Neural crest cell (in vitro differentiated cells): Measurements from ENCODE around the gene IRF2BPL. TPM values are rescaled to one million over a fixed set of nuclear protein-coding genes. Genes with fewer than 3 reads are reported as not detected.

Experiments used
- DNase-seq: peaks from one replicate; pipeline ENCODE4 v3.0.0; 2021; ENCODE audit warnings: low read depth, mixed read lengths, low spot score
- H3K27ac Mint-ChIP-seq: one replicate; pipeline ENCODE4 v1.8.0; 2021; ENCODE audit warnings: mild to moderate bottlenecking, mixed read lengths; ENCODE audit not compliant: unreplicated experiment
- H3K27me3 Mint-ChIP-seq: 2 replicates; pipeline ENCODE4 v1.8.0; 2021; ENCODE audit warnings: low read depth, mild to moderate bottlenecking, mixed read lengths
- H3K36me3 Mint-ChIP-seq: 2 replicates; pipeline ENCODE4 v1.8.0; 2021; ENCODE audit warnings: low read depth, mild to moderate bottlenecking, mixed read lengths
- H3K4me1 Mint-ChIP-seq: 2 replicates; pipeline ENCODE4 v1.8.0; 2021; ENCODE audit warnings: mixed read lengths
- H3K4me3 Mint-ChIP-seq: one replicate; pipeline ENCODE4 v1.8.0; 2021; ENCODE audit warnings: mild to moderate bottlenecking, mixed read lengths
- H3K9me3 Mint-ChIP-seq: 2 replicates; pipeline ENCODE4 v1.8.0; 2021; ENCODE audit warnings: mixed read lengths
- total RNA-seq: library from RNA; stranded (reverse); gene quantifications from 2 replicates; pipeline ENCODE4 v1.2.1, GENCODE V29; 2021
- TF ChIP-seq, protein P1 (sequence below): fragments of 200-600 bp; sonication (generic); conservative IDR thresholded peaks from 2 replicates; pipeline ENCODE4 v1.5.0; 2021; ENCODE audit warnings: antibody characterized with exemption, mild to moderate bottlenecking

Gene IRF2BPL
- total RNA-seq, 1 donor from 2014 or later = 43.6 TPM

DNA sequence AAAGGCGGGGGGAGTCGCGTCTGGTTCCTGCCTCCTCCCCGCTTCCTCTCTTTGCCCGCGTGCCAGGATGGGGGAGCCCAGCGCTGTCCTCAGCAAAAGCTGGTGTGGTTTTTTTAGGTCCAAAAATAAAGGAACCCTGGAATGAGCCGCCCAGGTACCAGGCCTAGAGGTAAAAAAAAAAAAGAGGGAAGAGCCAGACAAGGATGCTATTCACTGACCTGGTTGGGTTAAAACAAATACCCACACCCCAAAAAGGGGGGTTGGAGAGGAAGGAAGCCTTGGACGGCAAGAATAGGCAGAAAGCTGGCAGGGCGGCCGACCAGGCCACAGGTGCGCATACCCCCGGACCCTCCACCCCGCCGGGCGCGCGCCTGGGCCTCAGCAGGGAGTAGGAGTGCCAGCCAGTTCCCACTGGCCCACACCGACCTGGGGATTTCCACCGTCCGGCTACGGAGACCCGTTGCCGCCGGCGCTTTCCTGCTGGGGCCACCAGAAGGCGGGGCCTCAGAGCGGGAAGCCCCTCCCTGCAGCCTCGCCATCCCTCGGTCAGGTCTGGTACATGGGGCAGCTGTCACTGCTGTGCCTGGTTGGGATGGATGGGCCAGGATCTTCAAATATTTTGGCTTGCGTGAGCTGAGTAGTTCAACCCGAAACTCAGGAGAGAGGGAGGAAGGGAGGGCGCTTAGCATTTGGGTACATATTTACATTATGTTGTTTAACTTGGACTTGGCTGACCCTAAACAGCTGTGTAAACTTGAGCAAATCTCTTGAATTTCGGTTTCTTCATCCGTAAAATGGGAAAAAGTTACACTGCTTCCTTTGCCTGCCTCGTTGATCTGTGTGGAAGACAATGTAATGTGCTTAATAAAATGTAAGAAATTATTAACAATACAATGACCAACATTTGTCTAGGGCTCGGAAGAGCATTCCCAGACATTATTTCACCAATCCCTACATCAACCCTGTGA lies 5.4 kb upstream of the IRF2BPL start:
- H3K27ac Mint-ChIP-seq = peak overlapping the region; percentile 89
- H3K27me3 Mint-ChIP-seq = no peaks in the 10 kb centered on the region
- peak overlapping the region; percentile 89 for H3K4me3 Mint-ChIP-seq
- peaks cover 80% of the 10 kb centered on the region for H3K4me1 Mint-ChIP-seq
- TF ChIP-seq, protein P1, sequence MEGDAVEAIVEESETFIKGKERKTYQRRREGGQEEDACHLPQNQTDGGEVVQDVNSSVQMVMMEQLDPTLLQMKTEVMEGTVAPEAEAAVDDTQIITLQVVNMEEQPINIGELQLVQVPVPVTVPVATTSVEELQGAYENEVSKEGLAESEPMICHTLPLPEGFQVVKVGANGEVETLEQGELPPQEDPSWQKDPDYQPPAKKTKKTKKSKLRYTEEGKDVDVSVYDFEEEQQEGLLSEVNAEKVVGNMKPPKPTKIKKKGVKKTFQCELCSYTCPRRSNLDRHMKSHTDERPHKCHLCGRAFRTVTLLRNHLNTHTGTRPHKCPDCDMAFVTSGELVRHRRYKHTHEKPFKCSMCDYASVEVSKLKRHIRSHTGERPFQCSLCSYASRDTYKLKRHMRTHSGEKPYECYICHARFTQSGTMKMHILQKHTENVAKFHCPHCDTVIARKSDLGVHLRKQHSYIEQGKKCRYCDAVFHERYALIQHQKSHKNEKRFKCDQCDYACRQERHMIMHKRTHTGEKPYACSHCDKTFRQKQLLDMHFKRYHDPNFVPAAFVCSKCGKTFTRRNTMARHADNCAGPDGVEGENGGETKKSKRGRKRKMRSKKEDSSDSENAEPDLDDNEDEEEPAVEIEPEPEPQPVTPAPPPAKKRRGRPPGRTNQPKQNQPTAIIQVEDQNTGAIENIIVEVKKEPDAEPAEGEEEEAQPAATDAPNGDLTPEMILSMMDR = no peak
- H3K36me3 Mint-ChIP-seq = no peaks in the 10 kb centered on the region
- no peaks in the 10 kb centered on the region for H3K9me3 Mint-ChIP-seq
- peak; percentile 61 for DNase-seq

DNA sequence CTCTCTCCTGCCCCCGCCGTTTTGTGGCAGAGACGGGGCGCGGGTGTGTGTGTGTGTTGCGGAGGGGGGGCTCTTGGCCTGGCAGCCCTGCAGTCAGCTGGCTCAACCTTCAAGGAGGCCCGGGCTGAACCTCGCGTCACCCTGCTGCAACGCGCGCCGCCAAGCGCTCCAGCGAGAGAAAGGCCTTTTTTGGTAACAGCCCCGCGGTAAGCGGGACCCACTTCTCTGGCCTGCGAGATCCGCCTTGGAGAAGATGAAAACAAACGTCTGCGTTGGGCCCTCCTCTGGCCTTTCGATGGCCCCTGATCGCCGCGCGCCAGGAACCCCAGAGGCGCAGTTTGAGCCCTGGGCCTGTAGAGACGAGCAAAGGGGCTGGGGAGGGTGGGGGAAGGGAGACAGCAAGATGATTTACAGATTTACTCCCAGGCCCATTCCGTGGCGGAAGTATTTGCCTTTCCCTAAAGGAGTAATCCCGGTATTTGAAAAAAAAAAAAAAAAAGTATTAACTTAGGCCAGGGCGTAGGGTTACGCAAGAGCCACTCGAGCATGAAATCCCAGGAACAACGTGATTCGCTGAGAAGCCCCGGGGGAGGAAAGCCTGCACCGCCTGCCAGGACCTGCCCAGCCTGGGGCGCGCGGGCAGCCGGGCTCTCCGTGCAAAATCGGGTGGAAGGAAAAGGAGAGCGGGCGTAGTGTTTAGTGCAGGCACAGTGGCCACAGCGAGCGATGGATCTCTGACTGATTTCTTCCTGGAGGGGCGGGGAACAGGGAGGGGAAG lies 4.5 kb upstream of the IRF2BPL start:
- H3K4me3 Mint-ChIP-seq = peak overlapping the region; percentile 89
- TF ChIP-seq, protein P1 = no peak
- H3K27ac Mint-ChIP-seq = peak overlapping the region; percentile 89
- H3K27me3 Mint-ChIP-seq = no peaks in the 10 kb centered on the region
- peaks cover 75% of the 10 kb centered on the region for H3K4me1 Mint-ChIP-seq
- no peaks in the 10 kb centered on the region for H3K9me3 Mint-ChIP-seq
- peak; percentile 64 for DNase-seq
- no peaks in the 10 kb centered on the region for H3K36me3 Mint-ChIP-seq

DNA sequence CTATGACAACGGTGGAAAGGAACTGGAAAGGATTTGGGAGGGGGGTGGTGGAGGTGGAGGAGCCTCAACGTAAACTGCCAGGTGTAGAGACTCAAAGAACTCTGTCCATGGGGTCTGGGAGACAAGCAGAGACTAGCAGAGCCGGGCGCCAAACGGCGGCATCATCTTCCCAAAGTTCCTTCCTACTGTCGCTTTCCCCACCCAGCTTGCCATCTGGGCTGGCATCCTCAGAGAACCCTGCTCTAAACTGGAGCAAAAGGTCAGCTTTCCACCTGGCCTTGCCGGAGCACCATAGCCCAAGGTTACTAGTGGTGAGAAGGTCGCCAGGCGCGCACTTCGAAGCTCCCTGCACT lies 4.0 kb upstream of the IRF2BPL start:
- DNase-seq = no peak
- Mint-ChIP-seq H3K4me1 (peaks cover 70% of the 10 kb centered on the region), H3K27ac (peak overlapping the region; percentile 92), H3K9me3 (no peaks in the 10 kb centered on the region), H3K4me3 (peak overlapping the region; percentile 89), H3K27me3 (no peaks in the 10 kb centered on the region), H3K36me3 (no peaks in the 10 kb centered on the region)
- TF ChIP-seq, protein P1 = no peak

DNA sequence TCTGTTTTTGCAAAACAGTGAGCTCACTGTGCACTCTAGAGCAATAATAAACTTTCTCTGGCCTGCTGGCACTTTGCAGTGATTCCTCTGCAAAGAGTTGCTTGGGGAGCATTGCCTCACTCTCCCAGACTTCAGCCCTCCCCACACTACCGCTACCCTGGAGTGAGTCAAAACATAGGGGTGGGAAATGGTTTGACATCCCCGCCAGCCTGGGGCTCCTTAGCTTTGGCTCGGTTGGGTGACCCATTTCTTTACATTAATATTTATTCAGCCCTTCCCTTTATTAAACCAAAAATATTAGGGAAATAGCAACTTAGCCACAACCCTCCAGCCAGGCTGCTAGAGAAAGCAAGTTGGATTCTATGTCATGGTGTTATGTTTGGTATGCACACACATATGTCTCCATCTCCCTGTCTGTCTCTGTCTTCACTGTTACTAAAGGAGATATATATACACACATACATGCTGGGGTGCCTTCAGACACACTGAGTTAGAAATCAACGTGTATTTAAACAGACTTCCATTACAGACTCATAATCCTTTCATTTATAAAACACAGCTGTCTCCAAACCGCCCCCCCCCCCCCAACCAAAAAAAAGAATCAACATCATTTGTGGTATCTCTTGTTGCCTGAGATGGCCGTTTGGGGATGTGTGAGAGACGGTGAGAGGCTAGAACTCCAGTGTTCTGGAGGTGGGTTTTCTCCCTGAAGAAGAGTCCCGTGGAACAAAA lies 3.4 kb upstream of the IRF2BPL start:
- TF ChIP-seq, protein P1 = no peak
- Mint-ChIP-seq H3K27ac (peak overlapping the region; percentile 92), H3K36me3 (no peaks in the 10 kb centered on the region), H3K27me3 (no peaks in the 10 kb centered on the region), H3K4me1 (peaks cover 64% of the 10 kb centered on the region), H3K9me3 (no peaks in the 10 kb centered on the region), H3K4me3 (peak overlapping the region; percentile 89)
- DNase-seq = no peak
